ENCODE results near the gene NUDT17.

- TF ChIP-seq POLR2A (IDR thresholded peaks at IDR 0.05) (no peak), CTCF (IDR thresholded peaks at IDR 0.05) (no peak), POLR2AphosphoS5 (IDR thresholded peaks at IDR 0.05) (no peak)
Observed at GRCh38 chr1:145806408-145806807, 39.0 kb upstream of the NUDT17 start.

Data from stomach (tissue), 4 donors.